HG03439 (cell line): Measurements from ENCODE around the gene AP1S1.
"Not testable (repeated sequence)": the region's sequence is repeated elsewhere in the genome, so short reads cannot be mapped to it uniquely, and the experiment has no call there.

Experiments used
- ATAC-seq: cut with Tn5 transposase; IDR thresholded peaks from one replicate; pipeline ENCODE4 v1.9.1; 2021; ENCODE audit warnings: mild to moderate bottlenecking, moderate library complexity; ENCODE audit not compliant: unreplicated experiment

Gene AP1S1

GRCh38 chr7:101153969-101154692 lies at the start of gene AP1S1:
AP1S1 (plus strand) TSS chr7:101154476; CDS start chr7:101154515, 39 bp downstream.
- ATAC-seq = peak; percentile 80

GRCh38 chr7:101104799-101105198 lies 49.5 kb upstream of the AP1S1 start:
- no peak for ATAC-seq

GRCh38 chr7:101105248-101105647 lies 49.0 kb upstream of the AP1S1 start:
- ATAC-seq = not testable (repeated sequence)

- no peak for ATAC-seq
These were observed 47.9 kb upstream of the AP1S1 start for GRCh38 chr7:101106386-101106785.

- no peak for ATAC-seq
These were observed 45.9 kb upstream of the AP1S1 start for GRCh38 chr7:101108330-101108857.

GRCh38 chr7:101108961-101109360 lies 45.3 kb upstream of the AP1S1 start:
- ATAC-seq = no peak

GRCh38 chr7:101109368-101109767 lies 44.9 kb upstream of the AP1S1 start:
- no peak for ATAC-seq

GRCh38 chr7:101111261-101111660 lies 43.0 kb upstream of the AP1S1 start:
- no peak for ATAC-seq

GRCh38 chr7:101112233-101112632 lies 42.0 kb upstream of the AP1S1 start:
- no peak for ATAC-seq

- ATAC-seq = not testable (repeated sequence)
These were observed 41.1 kb upstream of the AP1S1 start for GRCh38 chr7:101113140-101113539.

- no peak for ATAC-seq
These were observed 40.4 kb upstream of the AP1S1 start for GRCh38 chr7:101113836-101114235.

GRCh38 chr7:101114492-101114891 lies 39.8 kb upstream of the AP1S1 start:
- no peak for ATAC-seq

GRCh38 chr7:101115215-101115614 lies 39.1 kb upstream of the AP1S1 start:
- ATAC-seq = no peak

- no peak for ATAC-seq
These were observed 37.4 kb upstream of the AP1S1 start for GRCh38 chr7:101116898-101117297.

GRCh38 chr7:101118856-101119255 lies 35.4 kb upstream of the AP1S1 start:
- ATAC-seq = no peak

- ATAC-seq = no peak
These were observed 34.4 kb upstream of the AP1S1 start for GRCh38 chr7:101119876-101120275.

GRCh38 chr7:101120315-101120714 lies 34.0 kb upstream of the AP1S1 start:
- no peak for ATAC-seq

GRCh38 chr7:101121631-101121990 lies 32.7 kb upstream of the AP1S1 start:
- ATAC-seq = not testable (repeated sequence)

GRCh38 chr7:101121991-101122932 lies 32.0 kb upstream of the AP1S1 start:
- no peak for ATAC-seq

- ATAC-seq = no peak
These were observed 31.2 kb upstream of the AP1S1 start for GRCh38 chr7:101122933-101123702.

- no peak for ATAC-seq
These were observed 30.6 kb upstream of the AP1S1 start for GRCh38 chr7:101123703-101124068.
